HG03196 (cell line): Measurements from ENCODE around the gene TMPRSS13.
"Not testable (repeated sequence)": the region's sequence is repeated elsewhere in the genome, so short reads cannot be mapped to it uniquely, and the experiment has no call there.

Experiments used
- ATAC-seq: cut with Tn5 transposase; IDR thresholded peaks from one replicate; pipeline ENCODE4 v1.9.1; 2021; ENCODE audit not compliant: unreplicated experiment

The TMPRSS13 gene

GRCh38 chr11:117931331-117931950 lies 2.2 kb upstream of the TMPRSS13 start:
- no peak for ATAC-seq

GRCh38 chr11:117930668-117931330 lies 1.6 kb upstream of the TMPRSS13 start:
- no peak for ATAC-seq

- no peak for ATAC-seq
Observed at GRCh38 chr11:117929916-117930570, 841 bp upstream of the TMPRSS13 start.

GRCh38 chr11:117928446-117929141 lies 608 bp downstream of the TMPRSS13 start:
- no peak for ATAC-seq

- no peak for ATAC-seq
Observed at GRCh38 chr11:117927926-117928325, 1.3 kb downstream of the TMPRSS13 start.

DNA sequence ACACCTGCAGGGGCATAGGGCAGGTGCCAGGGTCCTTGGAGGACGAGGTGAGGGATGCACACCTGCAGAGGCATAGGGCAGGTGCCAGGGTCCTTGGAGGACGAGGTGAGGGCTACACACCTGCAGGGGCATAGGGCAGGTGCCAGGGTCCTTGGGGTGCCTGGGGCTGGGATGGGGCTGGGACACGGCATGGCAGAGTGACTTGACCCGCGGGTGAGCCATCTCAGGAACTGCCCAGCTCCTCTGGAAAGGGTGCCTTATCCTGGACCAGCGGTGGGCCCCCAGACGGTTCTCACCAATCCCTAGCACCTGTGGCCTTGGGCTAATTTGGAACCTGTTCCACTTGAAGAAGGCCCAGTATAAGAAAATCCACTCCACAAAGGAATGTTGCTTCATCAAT lies 3.0 kb downstream of the TMPRSS13 start:
- not testable (repeated sequence) for ATAC-seq

DNA sequence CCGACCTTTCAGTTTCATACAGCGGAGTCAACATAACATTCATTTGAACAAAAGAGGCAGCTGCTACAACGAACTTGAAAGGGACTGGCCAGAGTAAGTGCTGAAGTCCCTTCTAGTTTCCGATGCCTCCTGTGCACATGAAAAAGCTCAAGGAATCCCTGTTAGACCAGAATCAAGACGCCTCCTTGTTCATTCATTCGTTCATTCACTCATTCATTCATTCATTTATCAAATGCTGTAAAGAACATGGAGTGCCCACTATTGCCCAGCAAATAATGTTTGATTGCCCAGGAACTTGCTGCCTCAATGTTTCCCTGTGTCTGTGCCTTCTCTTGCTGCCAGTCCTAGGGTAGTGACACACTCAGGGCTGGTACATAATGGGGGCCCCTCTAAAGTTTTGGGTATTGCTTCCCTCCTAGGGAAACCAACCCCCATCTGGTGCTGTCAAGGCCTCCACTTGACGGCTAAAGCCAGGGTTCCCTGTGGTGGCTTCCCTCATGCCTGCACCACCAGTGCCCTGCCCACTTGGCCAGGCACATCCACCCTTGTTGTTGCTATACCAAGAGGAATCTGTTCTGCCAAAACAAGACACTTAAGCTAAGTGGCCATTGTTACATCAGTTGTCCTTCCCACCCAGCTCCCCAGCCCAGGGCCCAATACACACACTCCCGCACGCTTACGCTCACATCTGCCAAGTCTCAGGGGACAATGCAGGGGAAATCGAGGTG lies 3.8 kb downstream of the TMPRSS13 start:
- ATAC-seq: no peak

DNA sequence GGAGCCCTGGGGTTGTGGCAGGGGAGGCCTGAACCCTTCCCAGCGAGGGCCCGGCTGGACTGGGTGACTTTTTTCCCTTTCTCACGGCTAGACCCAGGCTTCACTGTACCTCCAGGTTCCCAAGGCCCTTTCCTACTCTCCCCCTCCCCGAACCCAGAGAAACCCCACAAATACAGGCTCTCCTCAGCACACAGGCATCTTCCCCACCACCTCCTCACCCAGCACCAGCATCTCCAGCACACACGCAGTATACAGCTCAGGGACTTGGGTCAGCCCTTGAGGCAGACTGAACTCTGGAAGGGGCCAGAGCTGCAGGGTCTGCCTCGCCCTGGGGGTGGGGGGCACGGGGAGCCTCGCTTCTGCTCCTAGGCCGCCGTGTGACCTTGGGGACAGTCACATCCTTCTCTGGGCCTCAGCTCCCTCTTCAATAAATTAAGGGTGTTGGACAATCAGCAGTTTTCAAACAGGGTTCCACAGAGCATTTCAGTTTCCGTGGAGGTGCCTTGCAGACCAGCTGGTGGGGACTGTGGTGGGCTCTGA lies 4.5 kb downstream of the TMPRSS13 start:
- no peak for ATAC-seq

DNA sequence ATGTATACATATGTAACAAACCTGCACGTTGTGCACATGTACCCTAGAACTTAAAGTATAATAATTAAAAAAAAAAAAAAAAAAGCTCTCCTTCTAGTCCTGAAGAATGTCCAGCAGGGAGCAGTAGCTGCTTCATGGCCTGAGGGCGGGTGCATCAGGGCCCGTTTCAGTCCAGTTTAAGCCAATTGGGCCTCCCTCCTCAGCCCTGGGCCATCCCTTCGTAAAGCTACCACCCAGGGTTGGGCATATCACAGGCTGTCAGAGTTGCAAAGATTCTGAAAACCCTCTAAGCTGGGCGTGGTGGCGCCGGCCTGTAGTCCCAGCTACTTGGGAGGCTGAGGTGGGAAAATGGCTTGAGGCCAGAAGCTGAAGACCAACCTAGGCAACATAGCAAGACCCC lies 5.4 kb downstream of the TMPRSS13 start:
- ATAC-seq: no peak

- no peak for ATAC-seq
Observed at GRCh38 chr11:117923275-117923674, 5.9 kb downstream of the TMPRSS13 start.

DNA sequence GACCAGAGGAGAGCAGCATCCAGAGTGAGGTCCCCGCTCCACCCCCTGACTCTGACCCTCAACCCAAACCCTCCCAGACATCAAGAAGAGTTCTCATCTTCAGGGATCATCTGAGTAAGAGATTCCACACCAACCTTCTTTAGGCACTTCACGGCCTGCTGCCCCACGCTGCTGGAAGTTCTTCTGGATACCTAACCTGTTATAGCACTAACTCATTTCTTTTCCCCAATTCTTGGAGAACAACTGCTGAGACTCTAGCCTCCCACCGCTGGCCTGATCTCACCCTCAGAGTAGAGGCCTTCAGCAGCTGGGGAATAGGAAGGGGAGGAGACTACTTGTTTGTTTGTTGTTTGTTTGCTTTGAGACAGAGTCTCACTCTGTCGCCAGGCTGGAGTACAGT lies 7.3 kb downstream of the TMPRSS13 start:
- ATAC-seq: no peak

DNA sequence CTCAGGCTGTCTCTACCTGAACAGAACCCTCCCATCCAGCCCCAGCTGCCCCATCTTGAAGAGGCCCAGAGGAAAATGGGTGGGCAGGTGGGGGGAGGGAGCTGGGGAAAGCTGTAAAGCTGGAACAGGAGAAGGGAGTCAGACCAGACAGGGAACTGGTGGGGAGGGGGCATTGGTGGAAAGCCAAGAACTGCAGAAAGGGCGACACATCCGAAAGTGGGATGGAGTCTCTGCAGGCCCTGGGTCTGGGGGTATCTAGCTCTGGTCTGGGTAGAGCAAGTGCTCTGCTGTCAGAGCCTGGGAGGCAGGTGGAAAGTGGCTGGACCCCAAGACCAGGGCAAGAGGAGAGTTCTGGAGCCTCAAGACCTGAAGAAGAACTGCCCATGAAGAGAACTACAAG lies 7.7 kb downstream of the TMPRSS13 start:
- no peak for ATAC-seq

DNA sequence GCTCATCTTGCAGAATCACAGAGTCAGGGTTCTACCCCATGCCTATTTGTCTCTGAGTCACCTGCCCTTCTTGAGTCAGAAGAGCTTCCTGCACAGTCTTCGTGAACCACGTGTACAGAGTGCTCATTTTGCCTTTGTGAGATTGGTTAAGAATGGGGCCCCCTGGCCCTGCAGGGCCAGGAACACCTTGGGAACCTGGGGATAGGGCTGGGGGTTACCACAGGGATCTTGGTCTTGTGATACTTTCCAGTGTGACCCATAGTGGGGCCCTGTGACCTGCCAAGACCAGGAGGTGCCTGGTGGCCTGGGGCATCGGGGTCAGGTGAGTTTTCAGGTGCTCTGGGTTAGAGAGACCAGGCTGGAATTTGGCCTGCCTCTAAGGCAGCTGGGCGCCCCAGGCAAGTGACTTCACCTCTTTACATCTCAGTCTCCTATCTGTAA lies 9.4 kb downstream of the TMPRSS13 start:
- no peak for ATAC-seq

DNA sequence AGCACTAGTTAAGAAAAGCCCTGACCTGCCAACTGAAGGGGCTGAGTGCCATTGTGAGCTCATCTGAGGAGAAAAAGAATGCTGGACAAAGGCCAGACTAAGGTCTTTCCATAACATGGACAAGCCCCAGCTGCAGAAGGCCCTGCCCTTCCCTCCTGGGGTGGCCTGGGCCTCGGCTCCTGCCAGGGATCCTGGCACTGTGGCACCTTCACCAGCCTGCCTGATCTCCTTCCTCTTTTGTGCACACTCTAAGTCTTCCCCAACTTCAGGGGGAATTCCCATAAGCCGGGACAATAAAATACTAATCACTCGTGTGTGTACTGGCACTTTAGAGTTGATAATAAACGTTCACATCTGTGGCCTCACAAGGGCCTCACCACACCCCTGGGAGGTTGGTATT lies 9.9 kb downstream of the TMPRSS13 start:
- ATAC-seq: no peak

DNA sequence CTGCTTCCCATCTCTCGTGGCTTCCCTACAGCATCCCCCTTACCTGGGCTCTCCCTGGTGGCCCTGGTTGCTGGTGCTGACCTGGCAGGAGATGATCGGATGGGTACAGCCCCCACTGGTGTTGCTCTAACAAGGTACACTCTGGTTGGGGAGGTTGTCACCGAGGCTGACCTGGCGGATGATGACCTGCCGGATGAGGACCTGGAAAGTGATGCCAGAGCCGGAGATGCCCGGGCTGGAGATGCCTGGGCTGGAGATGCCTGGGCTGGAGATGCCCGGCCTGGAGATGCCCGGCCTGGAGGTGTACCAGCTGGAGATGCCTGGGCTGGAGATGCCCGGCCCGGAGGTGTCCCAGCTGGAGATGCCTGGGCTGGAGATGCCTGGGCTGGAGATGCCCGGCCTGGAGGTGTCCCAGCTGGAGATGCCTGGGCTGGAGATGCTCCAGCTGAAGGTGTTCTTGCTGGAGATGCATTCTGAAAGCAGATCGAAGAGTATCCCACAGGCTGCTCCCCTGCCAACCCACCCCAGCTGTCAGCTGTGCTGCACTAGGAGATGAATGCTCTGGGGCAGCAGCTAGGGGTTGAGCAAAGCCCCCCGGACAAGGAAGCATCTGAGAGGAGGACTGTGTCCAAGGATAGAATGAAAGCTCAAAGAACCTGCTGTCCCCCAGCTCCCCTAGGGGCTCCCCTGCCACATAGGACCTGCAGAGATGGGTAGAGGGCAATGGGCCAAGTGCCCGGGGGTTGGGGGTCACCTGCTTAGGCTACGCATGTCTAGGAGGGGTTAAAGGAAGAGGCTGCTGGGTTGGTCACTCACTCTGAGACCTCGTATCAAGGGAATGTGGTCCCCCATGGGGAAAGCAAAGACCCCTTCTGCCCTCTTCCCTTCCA lies 10.6 kb downstream of the TMPRSS13 start:
- ATAC-seq: no peak

DNA sequence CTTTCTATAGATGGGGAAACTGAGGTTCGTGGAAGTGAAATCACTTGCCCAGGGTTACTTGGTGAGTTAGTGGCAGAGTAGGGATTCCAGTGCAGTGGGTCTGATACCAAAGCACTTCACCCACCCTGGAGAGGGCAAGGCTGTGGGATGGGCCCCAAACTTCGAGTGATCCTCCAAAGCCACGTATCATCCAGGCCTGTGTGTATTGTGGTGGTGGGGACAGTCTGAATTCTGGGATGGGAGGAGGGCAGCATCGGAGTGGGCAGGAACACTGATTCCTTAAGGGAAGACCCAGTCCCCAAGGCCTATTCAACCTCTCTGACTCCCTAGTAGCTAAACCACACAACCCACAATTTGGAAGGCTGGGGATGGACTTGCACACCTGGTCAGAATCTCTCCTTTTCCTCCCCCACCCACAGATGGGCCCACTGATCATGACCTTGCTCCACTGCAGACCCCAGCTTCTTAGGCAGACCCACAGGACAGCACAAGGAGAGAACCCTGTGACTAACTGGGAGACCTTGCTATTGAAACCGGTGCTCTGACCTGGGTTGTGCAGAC lies 11.5 kb downstream of the TMPRSS13 start:
- ATAC-seq: no peak

DNA sequence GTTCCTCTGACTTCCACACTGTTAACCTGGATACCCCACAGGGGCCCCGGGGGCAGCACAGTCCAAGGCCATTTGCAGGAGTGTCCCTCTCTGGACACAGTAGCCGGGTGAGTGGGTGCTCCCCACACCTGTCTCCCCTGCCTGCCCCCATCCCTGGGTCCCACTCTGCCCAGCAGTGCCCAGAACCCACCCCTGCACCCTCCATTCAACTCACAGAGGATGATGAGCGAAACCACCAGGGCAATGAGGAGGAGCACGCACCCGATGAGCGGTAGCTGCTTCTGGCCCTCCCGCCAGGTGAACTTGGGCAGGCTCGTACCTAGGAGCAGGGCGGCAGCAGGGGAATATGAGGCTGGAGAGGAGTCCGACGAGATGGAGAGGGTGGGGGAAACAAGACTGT lies 12.2 kb downstream of the TMPRSS13 start:
- no peak for ATAC-seq

DNA sequence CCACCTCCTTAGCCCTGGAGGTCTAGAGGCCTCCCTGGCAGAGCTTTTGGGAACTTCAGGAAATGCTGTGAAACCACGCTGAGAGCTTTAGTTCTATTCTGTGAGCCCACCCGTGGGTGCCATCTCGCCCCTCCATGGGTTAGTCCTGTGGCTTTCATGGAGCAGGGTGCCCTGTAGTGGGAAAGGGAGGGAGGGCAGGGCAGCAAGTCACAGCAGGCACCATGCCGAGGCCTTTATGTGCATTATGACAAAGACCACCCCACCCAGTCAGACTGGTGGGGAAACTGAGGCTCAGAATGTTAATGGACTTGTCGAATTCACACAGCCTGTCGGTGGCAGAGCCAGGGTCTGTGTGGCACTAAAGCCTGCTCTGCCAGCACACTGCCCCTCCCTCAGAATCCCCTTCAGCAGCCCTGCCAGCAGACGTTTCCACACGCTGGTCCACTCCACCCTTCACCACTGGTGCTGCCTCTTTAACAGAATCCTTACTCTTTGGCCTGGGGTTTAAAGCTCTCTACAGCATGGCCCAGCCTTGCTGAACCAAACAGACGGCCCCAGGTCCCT lies 13.4 kb downstream of the TMPRSS13 start:
- ATAC-seq: no peak

DNA sequence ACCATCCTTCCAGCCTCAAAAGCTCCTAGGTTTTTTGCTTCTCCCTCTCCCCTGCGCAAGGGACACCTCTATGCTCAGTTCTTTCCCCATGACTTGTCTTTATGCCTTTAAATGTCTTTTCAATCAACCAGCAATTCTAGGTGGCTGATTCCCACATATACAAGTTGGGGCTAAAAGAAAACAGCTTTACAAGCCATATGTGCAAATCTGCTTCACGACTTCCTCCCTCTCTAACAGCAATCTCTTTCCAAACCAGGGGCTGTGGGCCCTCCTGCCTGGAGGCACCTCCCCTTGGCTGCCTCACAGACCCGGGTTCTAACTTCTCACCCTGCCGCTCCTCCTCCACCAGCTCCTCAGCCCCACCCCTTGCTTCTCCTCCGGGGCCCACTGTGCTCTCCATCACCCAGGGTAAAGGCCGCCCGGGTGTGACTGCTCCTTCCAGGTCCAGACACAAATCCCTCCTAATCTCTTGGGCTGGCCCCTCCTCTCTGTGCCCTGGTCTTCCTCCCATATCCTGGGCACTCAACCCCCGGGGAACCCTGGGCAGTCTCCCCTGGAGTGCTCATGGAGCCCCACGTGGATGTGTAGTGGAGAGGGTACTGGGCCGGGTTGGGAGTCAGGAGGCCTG lies 14.1 kb downstream of the TMPRSS13 start:
- ATAC-seq: no peak
